ENCODE results near the gene MFN2.

The MFN2 gene

GRCh38 chr1:12034381-12034801 lies 54.1 kb downstream of the MFN2 start:
- Histone ChIP-seq H2AFZ (ENCODE audit: low read length) (no peak overlapping the region), H3K4me1 (ENCODE audit: insufficient read depth, low read length, severe bottlenecking) (peaks cover 7% of the 10 kb centered on the region), H3K79me2 (ENCODE audit: insufficient read depth, low read length) (no peaks in the 10 kb centered on the region), H4K20me1 (ENCODE audit: insufficient read depth, low read length) (no peaks in the 10 kb centered on the region), H3K27ac (ENCODE audit: low read depth, low read length, poor library complexity, severe bottlenecking) (no peak overlapping the region), H3K27me3 (ENCODE audit: insufficient read depth, low read length) (peaks cover 4% of the 10 kb centered on the region), H3K9ac (ENCODE audit: low read length) (no peak overlapping the region), H3K4me2 (ENCODE audit: low read length) (no peak overlapping the region), H3F3A (ENCODE audit: insufficient read depth, low read length) (no peaks in the 10 kb centered on the region), H3K9me3 (ENCODE audit: low read length) (no peaks in the 10 kb centered on the region), H3K36me3 (ENCODE audit: insufficient read depth, low read length) (peaks cover 18% of the 10 kb centered on the region), H3K9me2 (ENCODE audit: low read depth, low read length) (no peaks in the 10 kb centered on the region), H3K4me3 (ENCODE audit: low read depth, low read length, poor library complexity, severe bottlenecking) (no peak overlapping the region)
- TF ChIP-seq CTCF (IDR thresholded peaks at IDR 0.05; ENCODE audit: low read length): no peak
- TF ChIP-seq EZH2 (IDR thresholded peaks at IDR 0.05; ENCODE audit: borderline replicate concordance, low read length): no peak

- TF ChIP-seq CTCF (IDR thresholded peaks at IDR 0.05; ENCODE audit: low read length) (no peak), EZH2 (IDR thresholded peaks at IDR 0.05; ENCODE audit: borderline replicate concordance, low read length) (no peak)
- Histone ChIP-seq H3K4me3 (ENCODE audit: low read depth, low read length, poor library complexity, severe bottlenecking) (no peak overlapping the region), H3K4me2 (ENCODE audit: low read length) (no peak overlapping the region), H3K27me3 (ENCODE audit: insufficient read depth, low read length) (peaks cover 4% of the 10 kb centered on the region), H3K36me3 (ENCODE audit: insufficient read depth, low read length) (peaks cover 12% of the 10 kb centered on the region), H3K79me2 (ENCODE audit: insufficient read depth, low read length) (no peaks in the 10 kb centered on the region), H3K4me1 (ENCODE audit: insufficient read depth, low read length, severe bottlenecking) (peaks cover 16% of the 10 kb centered on the region), H3K9ac (ENCODE audit: low read length) (no peak overlapping the region), H3K9me3 (ENCODE audit: low read length) (no peaks in the 10 kb centered on the region), H3K27ac (ENCODE audit: low read depth, low read length, poor library complexity, severe bottlenecking) (no peak overlapping the region), H2AFZ (ENCODE audit: low read length) (no peak overlapping the region), H4K20me1 (ENCODE audit: insufficient read depth, low read length) (no peaks in the 10 kb centered on the region), H3K9me2 (ENCODE audit: low read depth, low read length) (no peaks in the 10 kb centered on the region), H3F3A (ENCODE audit: insufficient read depth, low read length) (no peaks in the 10 kb centered on the region)
These were observed 55.1 kb downstream of the MFN2 start for GRCh38 chr1:12035312-12035711.

GRCh38 chr1:12037486-12038355 lies 57.5 kb downstream of the MFN2 start:
- H3K9ac ChIP-seq (ENCODE audit: low read length): no peak overlapping the region
- H4K20me1 ChIP-seq (ENCODE audit: insufficient read depth, low read length): no peaks in the 10 kb centered on the region
- no peak overlapping the region for H3K4me2 ChIP-seq (ENCODE audit: low read length)

More at GRCh38 chr1:12037486-12038355, 57.5 kb downstream of the MFN2 start:
- no peak for TF ChIP-seq CTCF (IDR thresholded peaks at IDR 0.05; ENCODE audit: low read length)
- TF ChIP-seq EZH2 (IDR thresholded peaks at IDR 0.05; ENCODE audit: borderline replicate concordance, low read length): no peak
- H3K9me3 ChIP-seq (ENCODE audit: low read length): no peaks in the 10 kb centered on the region
- no peaks in the 10 kb centered on the region for H3K36me3 ChIP-seq (ENCODE audit: insufficient read depth, low read length)
- H3K9me2 ChIP-seq (ENCODE audit: low read depth, low read length): no peaks in the 10 kb centered on the region
- no peak overlapping the region for H2AFZ ChIP-seq (ENCODE audit: low read length)
- peaks cover 4% of the 10 kb centered on the region for H3K27me3 ChIP-seq (ENCODE audit: insufficient read depth, low read length)
- H3K4me1 ChIP-seq (ENCODE audit: insufficient read depth, low read length, severe bottlenecking): peaks cover 26% of the 10 kb centered on the region
- H3K4me3 ChIP-seq (ENCODE audit: low read depth, low read length, poor library complexity, severe bottlenecking): no peak overlapping the region
- H3F3A ChIP-seq (ENCODE audit: insufficient read depth, low read length): no peaks in the 10 kb centered on the region
- H3K27ac ChIP-seq (ENCODE audit: low read depth, low read length, poor library complexity, severe bottlenecking): no peak overlapping the region
- H3K79me2 ChIP-seq (ENCODE audit: insufficient read depth, low read length): no peaks in the 10 kb centered on the region

Data from OCI-LY1 (cell line).